Breast epithelium (tissue), 3 donors: ENCODE measurements around the gene USP2.

Experiments used
- CTCF ChIP-seq, 3 donors: fragments of 450-650 bp; IDR thresholded peaks; one replicate each; pipeline ENCODE4 v1.5.1; 2016 to 2017; ENCODE audit warnings: antibody characterized with exemption in 3 of 3, mild to moderate bottlenecking in 3 of 3, moderate library complexity in 3 of 3
- POLR2A ChIP-seq: fragments of 450-650 bp; IDR thresholded peaks from one replicate; pipeline ENCODE4 v1.6.1; 2016; ENCODE audit warnings: antibody characterized with exemption, mild to moderate bottlenecking, moderate library complexity

GRCh38 chr11:119334174-119334930 is 47.1 kb downstream of the USP2 start, which contains the start of gene RNF26:
- peak; percentile 69 for TF ChIP-seq POLR2A
- TF ChIP-seq CTCF (IDR thresholded peaks at IDR 0.05): peak in 1 of 3 donors; percentile 16
